GM21528 (cell line): ENCODE results near the gene ALKBH7.

Experiments
- ATAC-seq: cut with Tn5 transposase; IDR thresholded peaks from one replicate; pipeline ENCODE4 v1.9.1; 2021; ENCODE audit warnings: mild to moderate bottlenecking, moderate library complexity; ENCODE audit not compliant: unreplicated experiment, low FRiP score

Gene ALKBH7

GRCh38 chr19:6421075-6422014, 48.8 kb downstream of the ALKBH7 start:
- no peak for ATAC-seq

DNA sequence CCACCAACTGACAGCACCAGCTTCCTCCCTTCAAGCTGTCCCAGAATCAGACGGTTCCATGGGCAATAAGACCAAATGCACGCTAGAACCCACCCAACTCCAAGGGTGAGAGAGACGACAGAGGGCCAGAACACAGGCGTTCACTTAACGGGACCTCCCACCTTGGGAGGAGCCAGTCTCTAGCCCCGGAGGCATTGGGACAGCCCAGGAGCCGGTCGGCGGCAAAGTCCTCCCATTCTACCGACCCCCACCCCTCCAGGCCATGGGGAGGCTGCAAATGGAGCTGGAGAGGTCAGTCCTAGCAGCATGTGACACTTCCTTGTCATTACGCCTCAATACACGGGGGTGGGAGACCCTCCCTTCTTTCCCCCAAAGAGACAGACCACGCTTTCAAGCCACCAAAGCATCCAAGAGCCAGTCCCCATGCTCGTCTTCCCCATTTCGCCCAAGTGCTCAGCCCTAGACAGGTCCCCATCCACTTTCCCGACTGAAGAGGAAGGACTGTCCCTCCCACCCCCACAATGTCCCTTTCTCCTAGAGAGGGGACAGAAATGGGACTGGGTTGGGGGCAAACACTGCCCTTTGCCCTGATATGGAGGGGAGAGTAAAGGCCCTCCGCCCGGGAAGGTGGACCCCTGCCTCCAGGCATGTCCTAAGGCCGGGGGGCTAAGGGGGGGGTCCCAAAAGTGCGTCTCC, 51.1 kb downstream of the ALKBH7 start:
- ATAC-seq = no peak

DNA sequence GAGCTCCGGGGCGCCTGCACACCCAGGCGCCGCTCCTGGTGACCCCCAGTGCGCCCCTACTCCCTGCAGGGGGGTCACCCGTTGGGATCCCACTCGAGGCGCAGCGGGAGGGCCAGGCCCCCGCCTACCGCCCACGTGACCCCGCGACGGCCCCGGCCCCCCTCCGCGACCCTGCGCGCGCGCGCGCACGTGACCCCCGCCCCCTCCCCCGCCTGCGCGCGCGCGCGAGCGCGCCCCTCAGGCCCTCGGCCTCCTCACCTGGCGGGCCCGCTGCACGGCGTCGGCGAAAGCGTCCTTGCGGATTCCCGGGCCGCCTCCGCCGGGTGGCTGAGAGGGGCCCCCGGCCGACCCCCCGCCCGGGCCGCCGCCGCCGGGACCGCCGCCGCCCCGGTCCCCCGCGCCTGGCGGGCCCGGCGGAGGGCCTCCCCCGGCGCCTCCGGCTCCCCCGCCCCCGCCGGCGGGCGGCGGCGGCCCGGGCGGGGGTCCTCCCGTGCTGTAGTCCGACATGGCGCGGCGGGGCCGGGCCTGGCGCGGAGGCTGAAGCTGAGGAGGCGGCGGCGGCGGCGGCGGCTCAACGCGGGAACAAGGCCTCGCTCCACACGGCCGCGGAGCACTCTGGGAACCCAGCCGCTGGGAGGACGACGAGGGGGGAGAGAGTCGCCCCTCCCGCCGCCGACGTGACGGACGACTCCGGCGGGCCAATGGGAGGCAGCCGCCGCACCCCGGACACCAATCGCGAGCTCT, 51.8 kb downstream of the ALKBH7 start, which contains the start of gene KHSRP:
Gene KHSRP, minus strand, starts transcription at position 617 of the 744 bp plus-strand sequence. Its CDS starts 110 bp downstream, at position 507.
- no peak for ATAC-seq
